GM21737 (cell line): ENCODE measurements around the gene RHCG.

ENCODE experiments used
- ATAC-seq: cut with Tn5 transposase; IDR thresholded peaks from one replicate; pipeline ENCODE4 v1.9.1; 2021; ENCODE audit warnings: mild to moderate bottlenecking, moderate library complexity; ENCODE audit not compliant: unreplicated experiment

RHCG gene

DNA sequence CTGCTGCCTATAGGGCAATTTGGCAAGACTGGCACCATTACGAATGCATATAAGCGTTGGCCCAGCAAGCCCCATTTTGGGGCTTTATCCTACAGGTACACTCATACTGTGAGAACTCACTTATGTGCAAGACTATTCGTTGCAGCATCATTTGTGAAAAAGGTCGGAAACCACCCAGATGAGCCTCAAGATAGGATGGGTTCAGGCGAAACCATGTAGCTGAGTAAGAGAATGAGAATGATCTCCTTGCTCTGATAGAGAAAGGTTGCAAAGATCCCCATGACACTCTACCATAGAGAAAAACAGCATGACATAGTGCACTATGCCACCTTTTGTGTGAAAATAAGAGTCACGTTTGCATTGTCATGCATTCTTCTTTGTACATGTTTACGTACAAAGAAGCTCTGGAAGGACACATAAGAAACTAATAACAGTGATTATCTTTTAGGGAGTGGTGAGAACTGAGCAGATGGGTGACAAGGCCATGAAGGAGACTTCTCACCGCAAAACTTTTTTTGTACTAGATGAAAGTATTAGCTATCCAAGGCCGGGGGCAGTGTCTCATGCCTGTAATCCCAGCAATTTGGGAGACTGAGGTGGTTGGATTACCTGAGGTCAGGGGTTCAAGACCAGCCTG, 50.0 kb downstream of the RHCG start:
- no peak for ATAC-seq

DNA sequence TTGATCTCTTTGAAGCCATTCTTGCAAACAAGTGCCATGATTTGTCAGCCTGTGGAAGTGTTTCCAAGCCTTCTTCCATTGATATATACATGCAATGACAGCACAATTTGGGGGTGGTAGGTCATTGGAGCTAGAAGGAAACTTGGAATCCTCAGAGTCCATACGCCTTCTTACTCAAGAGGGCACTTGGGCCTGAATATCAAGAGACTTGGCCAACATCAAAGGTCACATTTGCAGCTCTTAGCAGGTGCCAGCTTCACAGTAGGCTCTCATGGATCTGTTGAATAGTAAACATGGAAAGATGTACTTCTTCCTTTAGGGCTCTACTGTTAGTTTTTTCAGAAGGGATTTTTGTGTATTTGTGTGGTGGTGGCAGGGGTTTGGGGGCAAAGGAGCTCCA, 50.9 kb downstream of the RHCG start:
- no peak for ATAC-seq

DNA sequence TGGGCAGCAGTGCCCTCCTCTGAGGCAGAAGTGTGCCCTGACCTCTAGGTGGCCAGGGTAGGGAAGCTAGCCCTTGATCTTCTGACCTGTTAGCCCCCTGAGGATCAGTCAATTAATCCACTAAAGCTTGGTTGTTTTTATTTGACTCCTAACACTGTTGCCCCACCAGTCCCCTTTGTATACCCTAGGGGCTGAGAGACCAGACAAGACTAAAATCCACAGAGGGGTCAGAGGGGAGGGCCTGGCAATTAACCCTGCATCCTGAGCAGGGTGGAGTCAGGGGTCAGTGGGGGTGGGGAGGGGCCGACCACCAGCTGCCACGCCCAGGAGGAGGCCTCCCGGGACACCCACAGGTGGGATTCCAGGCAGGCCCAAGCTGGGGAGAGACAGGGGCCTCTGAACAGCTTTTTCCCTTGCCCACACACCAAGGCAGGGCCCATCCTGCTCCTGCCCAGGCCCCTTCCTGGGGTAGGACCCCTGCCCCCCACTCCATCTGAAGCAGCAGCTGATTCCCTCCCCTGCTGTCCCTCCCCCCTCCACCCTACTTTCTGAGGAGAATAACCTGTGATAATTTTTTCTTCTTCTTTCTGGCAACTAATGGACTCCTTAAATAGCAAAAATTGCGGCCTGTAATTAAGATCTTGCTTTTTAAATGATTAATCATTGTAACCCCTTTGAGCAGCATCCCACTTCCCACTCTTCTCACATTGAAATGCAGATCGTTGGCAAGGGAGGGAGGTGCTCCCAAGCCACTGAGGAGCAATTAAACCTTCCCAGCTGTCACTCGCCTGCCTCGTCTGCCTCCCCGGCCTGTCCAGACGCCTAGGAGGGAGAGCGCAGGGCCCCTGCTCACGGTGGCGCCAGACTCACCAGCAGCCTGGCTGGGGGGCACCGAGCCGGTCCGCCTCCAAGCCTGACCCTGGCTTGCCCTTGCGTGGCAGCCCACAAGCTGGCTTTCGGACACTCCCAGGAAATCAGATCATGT, 51.9 kb downstream of the RHCG start:
- ATAC-seq: no peak

DNA sequence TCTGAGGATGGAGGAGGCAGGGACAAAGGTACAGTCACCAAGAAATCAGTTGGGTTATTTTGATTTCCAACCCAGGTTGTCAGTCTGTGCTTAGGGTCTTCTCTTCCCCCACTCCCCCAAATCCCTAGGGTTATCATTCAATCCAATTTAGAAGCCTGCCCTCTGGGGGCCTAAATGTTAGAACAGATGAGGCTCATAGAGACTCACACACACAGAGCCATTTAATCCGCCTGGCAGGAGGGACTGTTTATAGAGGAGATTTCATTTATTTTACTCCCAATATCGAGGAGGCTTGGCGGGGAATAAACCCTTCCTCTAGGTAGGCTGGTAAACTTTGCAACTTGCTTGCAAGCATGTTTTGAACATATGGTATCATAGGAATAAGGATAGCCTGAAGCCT, 52.8 kb downstream of the RHCG start:
- no peak for ATAC-seq

DNA sequence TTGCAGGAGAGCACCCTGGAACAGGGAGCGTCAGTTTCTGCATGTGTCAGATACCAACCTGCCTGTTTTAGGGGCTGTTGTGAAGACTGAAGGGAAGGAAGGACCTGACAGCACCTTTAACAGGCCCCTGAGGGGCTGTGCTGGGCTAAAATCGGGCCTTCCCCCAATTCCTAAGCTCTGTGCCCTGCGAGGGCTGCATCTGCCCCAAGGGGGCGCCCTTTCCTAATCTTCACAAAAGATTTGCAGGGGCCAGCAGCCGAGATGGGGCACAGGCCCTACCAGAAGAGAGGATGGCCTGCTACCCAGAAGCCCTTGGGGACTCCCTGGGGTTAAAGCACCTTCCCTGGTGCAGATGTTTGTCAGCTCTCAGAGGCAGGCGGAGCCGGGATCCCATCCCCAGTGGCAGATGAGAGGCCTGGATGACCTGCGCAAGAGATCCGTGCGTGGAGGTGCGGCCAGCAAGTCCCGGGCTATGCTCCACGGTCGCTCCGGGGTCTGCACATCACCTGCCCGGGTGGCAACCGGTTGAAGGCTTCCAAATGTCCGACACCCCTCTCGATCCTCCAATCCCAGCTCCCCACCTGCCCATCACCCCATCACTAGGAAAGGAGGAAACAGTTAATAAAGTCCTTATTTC, 53.6 kb downstream of the RHCG start:
- ATAC-seq: no peak

DNA sequence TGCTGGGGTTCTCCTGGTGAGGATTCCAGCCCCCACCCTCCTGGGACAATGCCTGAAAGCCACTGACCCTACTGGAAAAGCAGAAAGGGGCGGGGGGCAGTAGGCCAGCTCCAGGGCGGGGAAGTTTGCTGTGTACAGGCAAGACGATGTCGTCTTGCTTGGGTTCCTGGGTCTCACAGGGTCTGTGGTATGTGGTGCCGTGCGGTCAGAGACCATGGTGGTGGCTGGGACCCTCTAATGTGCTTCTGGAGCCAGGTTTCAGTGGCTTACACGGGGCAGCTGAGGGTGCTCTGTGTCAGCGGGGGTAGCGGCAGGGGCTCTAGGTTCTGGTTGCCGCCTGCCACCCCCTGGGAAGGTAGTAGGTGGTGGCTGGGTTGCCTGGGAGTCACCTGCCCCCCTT, 54.2 kb downstream of the RHCG start:
- ATAC-seq: no peak

DNA sequence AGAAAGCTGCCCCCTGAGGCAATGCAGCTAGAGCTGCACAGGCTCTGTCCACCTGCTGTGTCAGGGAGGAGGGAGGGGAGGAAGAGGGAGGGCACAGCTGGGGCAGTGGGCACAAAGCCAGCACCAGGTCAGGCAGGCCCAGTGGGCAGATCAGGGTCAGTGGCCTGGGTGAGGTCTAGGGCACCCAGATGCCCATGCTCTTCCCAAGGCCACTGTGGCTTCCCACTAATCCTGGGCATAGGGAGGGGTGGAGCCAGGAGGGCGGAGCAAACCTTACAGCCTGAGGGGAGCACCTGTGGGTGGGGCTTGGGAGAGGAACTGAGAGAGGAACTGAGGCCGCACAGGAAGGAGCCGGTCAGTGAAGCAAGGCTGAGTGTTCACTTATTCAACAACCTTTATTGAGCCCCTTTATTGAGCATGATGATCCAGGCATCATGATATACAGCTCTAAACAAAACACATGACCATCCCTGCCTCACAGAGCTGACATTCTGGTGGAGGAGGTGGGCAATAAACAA, 55.0 kb downstream of the RHCG start:
- ATAC-seq: peak; percentile 98

DNA sequence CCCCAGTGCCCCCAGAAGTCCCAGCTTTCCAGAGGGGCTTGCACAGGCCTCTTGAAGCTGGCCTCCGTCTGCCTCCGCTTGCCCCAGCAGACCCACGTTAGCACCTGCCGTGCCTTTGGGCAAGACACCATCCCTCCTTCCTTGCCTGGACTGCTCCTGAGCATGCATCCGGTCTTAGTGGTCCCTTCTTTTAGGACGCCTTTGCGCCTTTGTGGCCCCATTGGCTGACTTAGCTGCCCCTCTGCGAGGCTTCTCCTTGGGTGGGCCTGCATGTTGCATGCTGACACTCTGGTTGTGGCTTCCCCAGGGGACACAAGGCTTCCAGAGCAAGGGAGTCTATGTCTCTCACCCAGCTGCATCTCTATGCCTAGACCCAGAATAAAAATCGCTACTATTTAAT, 56.6 kb downstream of the RHCG start:
- no peak for ATAC-seq

DNA sequence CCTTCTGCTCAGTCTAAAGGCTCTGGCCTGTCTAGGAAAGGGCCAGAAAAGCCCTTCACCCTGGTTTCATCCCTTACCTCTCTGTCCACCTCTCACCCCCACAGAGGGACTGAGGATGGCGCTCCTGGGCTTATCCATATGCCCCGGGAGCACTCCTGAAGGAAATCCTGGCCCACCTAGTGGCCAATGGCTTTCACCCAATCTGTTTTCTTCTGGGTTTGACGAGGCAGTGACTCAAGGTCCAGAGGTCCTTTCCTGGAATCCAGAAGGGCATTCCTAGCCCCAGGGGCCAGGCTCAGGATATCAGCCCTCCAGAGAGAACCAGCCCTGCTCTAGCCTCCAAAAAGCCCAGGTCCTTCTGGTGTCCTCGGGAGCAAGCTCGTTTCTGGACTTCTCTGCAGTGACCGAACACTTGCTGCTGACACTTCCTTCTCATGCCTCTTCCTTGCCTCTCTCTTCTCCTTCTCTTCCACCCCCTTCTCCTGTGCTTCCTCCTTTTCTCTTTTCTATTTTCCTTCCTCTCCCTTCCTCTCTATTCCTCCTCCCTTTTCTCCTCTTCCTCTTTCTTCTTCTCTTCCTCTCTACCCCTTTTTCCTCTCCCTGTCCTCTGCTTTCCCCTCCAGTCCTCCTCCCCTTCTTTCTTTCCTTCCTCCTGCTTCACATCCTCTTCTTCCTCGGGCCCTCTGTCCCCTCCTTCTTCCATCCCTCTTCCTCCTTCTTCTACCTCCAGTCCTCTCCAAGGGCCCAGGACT, 59.6 kb downstream of the RHCG start:
- ATAC-seq: no peak

DNA sequence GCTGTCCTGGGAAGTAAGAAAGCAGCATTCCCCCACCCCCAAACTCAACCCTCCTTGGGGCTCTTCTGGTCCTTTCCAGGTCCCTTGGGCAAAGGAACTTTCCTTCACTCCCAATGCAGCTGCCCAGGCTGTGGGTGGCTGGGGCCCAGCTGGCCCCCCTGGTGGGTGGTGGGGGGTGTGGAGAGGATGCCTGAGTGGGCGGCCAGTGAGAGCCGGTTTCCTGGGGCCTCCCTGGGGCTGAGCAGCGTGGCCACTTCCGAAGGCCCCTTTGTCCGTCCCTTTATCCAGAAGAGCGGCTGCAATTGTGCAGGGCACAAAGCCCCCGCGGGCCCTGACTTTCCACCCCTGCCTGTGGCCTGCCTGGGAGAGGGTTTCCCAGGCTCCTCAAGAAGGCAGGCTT, 61.0 kb downstream of the RHCG start:
- no peak for ATAC-seq

DNA sequence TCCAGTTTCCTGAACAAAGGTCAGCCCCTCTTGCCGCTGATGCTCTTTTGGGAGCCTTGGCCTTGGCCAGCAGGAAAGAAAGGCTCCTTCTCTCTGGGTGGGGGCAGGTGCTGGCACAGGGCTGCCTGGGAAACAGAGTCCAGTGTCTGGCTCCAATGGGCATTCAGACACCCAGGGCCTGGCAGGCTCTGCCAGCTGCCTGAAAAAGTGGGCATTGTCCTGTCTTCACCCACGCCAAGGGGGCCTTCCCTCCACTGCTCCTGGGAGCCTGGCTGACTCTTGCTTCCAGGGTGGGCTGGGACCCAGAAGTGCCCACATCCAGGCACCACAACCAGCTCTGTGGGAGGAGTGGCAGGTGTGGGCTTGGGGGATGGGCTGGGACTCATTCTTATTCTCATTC, 62.7 kb downstream of the RHCG start:
- no peak for ATAC-seq

DNA sequence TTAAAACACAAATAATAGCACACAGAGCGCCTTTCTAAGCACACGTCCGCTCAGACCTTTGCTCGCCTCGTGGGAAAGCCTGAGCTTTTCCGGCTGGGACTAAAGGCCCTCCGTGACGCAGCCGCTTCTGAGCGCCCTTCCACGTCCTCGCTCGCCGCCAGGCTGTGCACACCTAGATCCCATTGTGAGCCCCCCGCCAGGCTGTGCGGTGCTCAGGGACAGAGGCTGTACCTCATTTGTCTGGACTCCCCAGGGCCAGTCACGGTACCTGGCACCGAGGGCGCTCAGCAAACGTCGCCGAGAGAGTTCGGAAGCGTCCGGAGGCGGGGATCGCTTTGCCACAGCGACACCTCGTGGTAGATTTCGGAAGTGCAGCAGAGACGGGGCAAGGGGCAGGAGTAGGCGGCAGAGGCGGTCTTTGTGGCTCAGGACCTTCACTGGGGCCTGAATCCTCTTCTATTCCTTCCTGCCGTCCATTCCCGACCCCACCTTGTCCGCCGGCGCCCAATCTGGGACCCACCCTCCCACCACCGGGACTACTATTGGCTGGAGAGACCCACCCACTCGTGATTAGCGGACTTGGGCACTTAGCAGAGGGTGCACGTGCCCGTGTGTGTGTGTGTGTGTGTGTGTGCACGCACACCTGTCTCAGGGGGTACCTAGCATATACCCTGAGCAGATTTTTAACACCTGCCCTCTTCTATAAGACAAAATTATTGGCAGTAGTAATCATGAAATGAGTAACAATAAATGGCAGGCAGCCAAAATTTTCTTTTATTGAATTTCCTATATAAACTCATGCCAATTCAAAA, 65.6 kb downstream of the RHCG start:
- peak; percentile 94 for ATAC-seq

DNA sequence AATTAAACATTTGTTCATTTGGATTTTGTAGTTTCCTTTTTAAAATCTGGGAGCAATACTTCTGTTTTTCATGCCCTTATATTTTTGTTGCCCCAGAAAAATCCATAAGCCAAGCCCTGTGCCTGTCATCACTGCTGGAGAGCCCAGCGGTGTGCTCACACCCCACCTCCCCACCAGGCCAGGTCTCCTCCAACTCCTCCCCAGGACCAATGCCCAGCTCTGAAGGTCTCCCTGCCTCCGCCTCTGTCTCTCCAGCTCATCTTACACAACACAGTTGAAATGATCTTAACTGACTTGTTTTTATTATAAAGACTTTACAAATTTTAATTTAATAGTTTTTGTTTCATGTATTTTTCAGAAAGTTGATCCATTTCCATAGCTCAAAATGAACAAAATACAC, 66.4 kb downstream of the RHCG start:
- no peak for ATAC-seq

DNA sequence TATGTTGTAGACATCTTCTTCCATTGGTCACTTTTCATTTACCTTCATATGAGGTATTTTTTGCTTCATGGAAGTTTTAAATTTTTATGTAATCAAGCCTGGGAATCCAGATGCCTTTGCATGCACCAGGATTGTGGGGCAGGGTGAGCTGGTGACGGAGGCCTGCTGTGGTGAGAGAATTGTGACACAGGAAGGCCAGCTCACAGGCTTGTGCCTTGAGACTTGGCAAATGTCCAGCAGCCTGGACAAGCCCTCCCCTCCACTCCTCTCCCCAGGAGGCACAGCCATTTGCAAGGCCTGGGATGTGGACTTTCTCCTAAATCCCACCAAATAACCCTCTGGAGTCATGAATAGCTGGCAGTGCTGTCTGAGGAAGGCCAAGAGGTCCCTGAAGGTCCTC, 67.4 kb downstream of the RHCG start:
- no peak for ATAC-seq

DNA sequence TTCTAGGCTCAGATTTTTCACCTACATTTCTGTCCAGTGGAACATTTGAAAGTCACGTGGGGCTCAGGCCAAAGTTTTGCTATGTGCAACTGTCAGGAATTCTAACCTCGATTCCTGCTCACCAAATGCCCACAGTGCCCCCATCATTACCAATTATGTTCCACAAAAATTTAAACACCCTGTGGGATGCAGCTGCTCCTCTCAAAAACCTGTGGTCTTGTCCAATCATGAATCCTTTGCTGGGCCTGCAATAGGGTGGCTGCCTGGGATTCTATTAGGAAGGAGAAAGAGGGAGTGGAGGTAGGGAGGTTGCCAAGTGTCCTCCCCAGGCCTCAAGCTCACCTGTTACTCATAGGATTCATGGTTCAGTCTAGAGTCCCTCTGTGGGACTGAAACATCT, 68.1 kb downstream of the RHCG start:
- no peak for ATAC-seq

DNA sequence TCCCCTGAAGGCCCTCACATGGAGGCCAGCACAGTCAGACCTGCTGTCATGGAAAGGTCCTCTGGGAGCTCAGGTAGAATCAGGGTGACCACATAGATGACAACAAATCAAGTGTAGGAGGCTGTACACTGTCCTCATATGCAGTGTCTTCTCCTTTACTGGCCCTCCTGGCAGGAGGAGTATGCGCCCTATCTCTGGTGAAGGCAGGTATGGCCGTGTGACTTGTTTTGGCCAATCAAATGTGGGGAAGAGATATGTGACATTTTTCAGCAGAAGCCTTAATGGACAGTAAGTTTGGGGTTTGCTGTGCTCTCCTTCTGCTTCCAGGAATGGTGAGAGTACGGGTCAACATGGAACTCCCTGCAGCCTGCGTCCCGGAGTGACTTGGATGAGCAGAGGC, 69.9 kb downstream of the RHCG start:
- ATAC-seq: no peak

DNA sequence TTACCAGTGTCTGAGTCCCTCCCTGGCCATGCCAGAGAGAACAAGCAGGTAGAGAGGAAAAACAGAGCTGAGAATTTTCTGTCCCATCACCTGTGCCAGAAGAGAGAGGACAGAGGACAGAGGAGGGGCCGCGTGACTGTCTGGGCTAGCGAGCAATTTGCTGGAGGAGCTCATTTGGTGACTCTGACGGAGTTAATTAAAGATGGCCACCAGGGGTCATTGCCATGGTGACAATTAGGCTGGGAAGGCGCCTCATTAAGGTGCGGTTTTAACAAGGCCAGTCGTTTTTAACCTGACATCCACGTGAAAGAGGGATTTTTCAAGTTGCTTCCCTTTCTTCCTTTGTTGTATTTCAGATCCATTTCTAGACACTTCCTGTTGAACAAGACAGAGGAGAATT, 72.4 kb downstream of the RHCG start:
- no peak for ATAC-seq
